ENCODE results near the gene COPS4.

DNA sequence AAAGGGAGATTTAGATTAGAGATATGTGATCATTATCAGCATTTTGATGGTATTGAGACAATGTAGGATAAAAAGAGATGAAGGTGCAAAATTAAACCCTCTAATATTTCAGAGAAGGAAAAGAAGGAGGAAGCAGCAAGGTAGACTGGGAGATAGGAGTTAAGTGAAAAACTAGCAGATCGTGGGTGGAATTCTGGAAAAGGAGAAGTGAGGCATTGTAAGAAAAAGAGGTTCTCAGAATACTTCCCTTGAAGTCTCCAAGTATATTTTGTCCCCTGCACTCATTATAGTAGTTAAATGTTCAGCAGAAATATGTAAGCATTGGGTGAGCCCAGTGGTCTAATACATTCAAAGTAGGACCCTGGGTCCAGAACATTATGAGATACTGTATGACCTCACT lies 30.3 kb downstream of the COPS4 start:
- no peak for TF ChIP-seq POLR2A (IDR thresholded peaks at IDR 0.05; ENCODE audit: borderline replicate concordance, extremely low read depth, insufficient read depth, insufficient read length)
- TF ChIP-seq EZH2 (IDR thresholded peaks at IDR 0.05) = no peak
